Sigmoid colon (tissue), 7 donors: ENCODE results near the gene CPN1. TPM values are rescaled to one million over a fixed set of nuclear protein-coding genes. Genes with fewer than 3 reads are reported as not detected.

Experiments
- DNase-seq: peaks from one replicate; pipeline ENCODE4 v3.0.0-alpha.2; 2019
- H3K27ac ChIP-seq, 4 donors: fragments of 200-600 bp; sonication (generic); one replicate each; pipeline ENCODE4 v1.5.1; 2016 to 2019; ENCODE audit warnings: mild to moderate bottlenecking in 1 of 4
- H3K27me3 ChIP-seq, 3 donors: fragments of 200-600 bp; sonication (generic); one replicate each; pipeline ENCODE4 v1.5.1; 2019; ENCODE audit warnings: mild to moderate bottlenecking in 1 of 3
- H3K36me3 ChIP-seq, 4 donors: fragments of 200-600 bp; sonication (generic); one replicate each; pipeline ENCODE4 v1.5.1; 2016 to 2019
- H3K4me1 ChIP-seq, 4 donors: fragments of 200-600 bp; sonication (generic); one replicate each; pipeline ENCODE4 v1.5.1; 2017 to 2019
- H3K4me3 ChIP-seq, 4 donors: fragments of 200-600 bp; sonication (generic); one replicate each; pipeline ENCODE4 v1.5.1; 2017 to 2019; ENCODE audit warnings: mild to moderate bottlenecking in 2 of 4, moderate library complexity in 1 of 4
- H3K9me3 ChIP-seq, 4 donors: fragments of 200-600 bp in 3 of 4; sonication (generic) in 3 of 4; one replicate each; pipeline versions ENCODE4 v1.5.1 to v1.6.1; 2013 to 2019
- CTCF ChIP-seq, 4 experiments: fragments of 450-650 bp in 3 of 4; fragments of 200-600 bp in 1 of 4; IDR thresholded peaks; one replicate each; pipeline ENCODE4 v1.5.1; 2016 to 2019; ENCODE audit warnings: antibody characterized with exemption in 4 of 4, mild to moderate bottlenecking in 3 of 4, moderate library complexity in 2 of 4
- EP300 ChIP-seq, 4 donors: sonication (generic); formaldehyde crosslinking; IDR thresholded peaks; one replicate each; pipeline ENCODE4 v1.6.1; 2017; ENCODE audit warnings: antibody characterized with exemption in 4 of 4
- POLR2A ChIP-seq, 2 donors: fragments of 450-650 bp; IDR thresholded peaks; one replicate each; pipeline ENCODE4 v1.6.1; 2016; ENCODE audit warnings: antibody characterized with exemption in 2 of 2, mild to moderate bottlenecking in 2 of 2, moderate library complexity in 2 of 2
- POLR2AphosphoS5 ChIP-seq, 4 donors: sonication (generic); formaldehyde crosslinking; IDR thresholded peaks; one replicate each; pipeline ENCODE4 v1.6.1; 2017; ENCODE audit warnings: antibody characterized with exemption in 4 of 4
- WGBS, 2 donors: extraction: QIAGEN DNeasy Blood & Tissue Kit; methylation state at CpG; one replicate each; pipeline ENCODE4 v1.1.7; 2013; 5-methylcytosine and 5-hydroxymethylcytosine counted together
- intact Hi-C: fragments of 100-400 bp; cut with DNase I; formaldehyde crosslinking; loops from one replicate; pipeline ENCODE4 v1.15.1; 2023
- polyA plus RNA-seq, 3 donors: library from polyadenylated mRNA; stranded (reverse); fragments of 200-250 nt; gene quantifications; one replicate each; pipeline ENCODE4 v1.2.3, GENCODE V29; 2013
- total RNA-seq, 4 donors: library from RNA; depleted of rRNA; stranded (reverse); fragments of >200 nt; gene quantifications; one replicate each; pipeline ENCODE4 v1.1.0, GENCODE V29; 2016
- donor health status: healthy with polysubstance abuse.
- donor health status: Bipolar disorder and iron deficiency.
- donor health status: healthy.

CPN1 gene
- total and polyA plus RNA-seq, 7 donors, result 0.60 TPM; not detected in 6

GRCh38 chr10:100007231-100008141 is 74.2 kb downstream of the CPN1 start:
- H3K27ac ChIP-seq, result peak overlapping the region; percentile 82 to 91 (median 85)
- 66 to 68% methylated on average over 10 of the region's 10 CpGs for WGBS, 2 donors
- peak; percentile 45 for DNase-seq
- H3K36me3 ChIP-seq, result no peaks in the 10 kb centered on the region
- peaks cover 0 to 59% (median 50%) of the 10 kb centered on the region in 4 donors for H3K4me1 ChIP-seq
- intact Hi-C loops, result no loop called here
- H3K4me3 ChIP-seq, result peak overlapping the region in 3 of 4 donors; percentile 62 to 83 (median 69)
- H3K9me3 ChIP-seq, result no peaks in the 10 kb centered on the region
- no peaks in the 10 kb centered on the region for H3K27me3 ChIP-seq
- no peak for TF ChIP-seq EP300 (IDR thresholded peaks at IDR 0.05)
- no peak for TF ChIP-seq POLR2AphosphoS5 (IDR thresholded peaks at IDR 0.05)
- TF ChIP-seq CTCF (IDR thresholded peaks at IDR 0.05), result no peak
- no peak for TF ChIP-seq POLR2A (IDR thresholded peaks at IDR 0.05)

GRCh38 chr10:100006243-100006886 is 75.3 kb downstream of the CPN1 start:
- no peaks in the 10 kb centered on the region for H3K36me3 ChIP-seq
- H3K4me1 ChIP-seq, result peaks cover 0 to 70% (median 57%) of the 10 kb centered on the region in 4 donors
- no peak for TF ChIP-seq POLR2A (IDR thresholded peaks at IDR 0.05)
- peak in 3 of 4 donors; percentile 28 to 76 (median 66) for TF ChIP-seq POLR2AphosphoS5 (IDR thresholded peaks at IDR 0.05)
- TF ChIP-seq EP300 (IDR thresholded peaks at IDR 0.05), result no peak
- peak overlapping the region in 1 of 4 donors; percentile 9 for H3K4me3 ChIP-seq
- 52 to 62% methylated on average over 4 of the region's 4 CpGs for WGBS, 2 donors
- intact Hi-C loops, result no loop called here
- peak; percentile 63 for DNase-seq
- peak overlapping the region; percentile 82 to 91 (median 85) for H3K27ac ChIP-seq
- H3K27me3 ChIP-seq, result no peaks in the 10 kb centered on the region
- H3K9me3 ChIP-seq, result no peaks in the 10 kb centered on the region

DNA sequence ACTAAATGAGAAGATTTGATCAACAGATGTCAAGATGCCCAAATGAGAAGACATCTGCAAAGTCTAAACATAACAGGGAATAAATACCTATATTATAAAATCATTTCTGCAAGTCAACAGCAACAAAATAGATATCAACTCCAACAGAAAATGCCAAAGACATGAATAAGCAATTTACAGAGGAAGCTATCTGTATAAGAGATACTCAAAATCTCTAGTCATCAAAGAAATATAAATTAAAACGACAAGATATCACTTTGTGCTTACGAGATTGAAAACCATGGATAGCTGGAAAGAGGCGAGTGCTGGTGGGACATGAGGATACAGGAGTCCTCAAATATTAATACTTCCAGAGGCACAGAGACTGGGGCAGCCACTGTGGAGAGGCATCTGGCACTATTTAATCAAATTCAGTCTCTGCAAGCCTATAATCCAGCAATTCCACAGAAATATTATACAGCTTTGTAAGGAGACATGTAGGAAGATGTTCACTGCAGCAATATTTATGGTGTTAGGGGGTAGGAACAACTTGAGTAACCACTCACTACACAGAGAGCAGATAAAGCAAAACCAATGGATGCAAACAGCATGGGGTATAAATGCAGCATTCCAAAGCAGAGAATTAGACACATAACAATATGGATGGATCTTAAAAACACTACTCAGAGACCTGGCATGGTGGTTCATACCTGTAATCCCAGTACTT is 76.7 kb downstream of the CPN1 start:
- Histone ChIP-seq H3K27me3 (no peaks in the 10 kb centered on the region), H3K9me3 (no peaks in the 10 kb centered on the region), H3K4me3 (no peak overlapping the region), H3K27ac (peak overlapping the region; percentile 82 to 91 (median 85)), H3K36me3 (no peaks in the 10 kb centered on the region), H3K4me1 (peaks cover 0 to 76% (median 67%) of the 10 kb centered on the region in 4 donors)
- DNase-seq, result no peak
- TF ChIP-seq POLR2A (IDR thresholded peaks at IDR 0.05) (no peak), CTCF (IDR thresholded peaks at IDR 0.05) (no peak), POLR2AphosphoS5 (IDR thresholded peaks at IDR 0.05) (no peak), EP300 (IDR thresholded peaks at IDR 0.05) (no peak)
- WGBS, 2 donors, result 89 to 94% methylated on average over 3 of the region's 3 CpGs
- intact Hi-C loops, result no loop called here

DNA sequence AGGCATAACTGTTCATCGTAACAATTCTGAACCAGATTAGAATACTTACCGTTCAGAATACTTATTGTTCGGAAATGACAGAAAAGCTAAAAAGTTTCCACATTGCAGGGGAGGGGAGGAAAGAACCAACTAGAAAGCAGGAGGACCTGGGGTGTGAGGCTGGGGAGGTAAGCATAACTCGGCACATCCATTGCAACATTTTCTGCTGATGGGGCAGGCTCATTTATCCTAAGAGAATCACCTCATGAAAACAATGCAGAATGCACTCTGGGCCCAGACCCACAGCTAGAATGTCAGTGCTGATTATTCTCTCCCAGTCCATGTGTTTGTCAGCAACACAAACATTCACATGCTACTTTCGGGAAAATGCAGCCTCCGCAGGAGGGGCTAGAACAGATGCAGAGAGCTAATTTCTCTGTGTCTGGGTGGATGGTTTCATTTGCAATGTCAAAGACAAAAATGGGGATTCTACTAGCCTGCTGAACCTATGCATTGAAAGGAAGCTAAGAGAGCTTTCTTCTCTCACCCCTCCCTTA is 81.5 kb downstream of the CPN1 start:
- no peaks in the 10 kb centered on the region for H3K27me3 ChIP-seq
- WGBS, 2 donors, result 89 to 91% methylated on average over 6 of the region's 6 CpGs
- no peaks in the 10 kb centered on the region for H3K9me3 ChIP-seq
- DNase-seq, result peak; percentile 18
- H3K27ac ChIP-seq, result peak overlapping the region; percentile 9 to 78 (median 74)
- no peaks in the 10 kb centered on the region for H3K36me3 ChIP-seq
- H3K4me1 ChIP-seq, result peaks cover 0 to 82% (median 76%) of the 10 kb centered on the region in 4 donors
- intact Hi-C loops, result no loop called here
- no peak for TF ChIP-seq POLR2A (IDR thresholded peaks at IDR 0.05)
- TF ChIP-seq EP300 (IDR thresholded peaks at IDR 0.05), result no peak
- TF ChIP-seq POLR2AphosphoS5 (IDR thresholded peaks at IDR 0.05), result no peak
- TF ChIP-seq CTCF (IDR thresholded peaks at IDR 0.05), result no peak
- H3K4me3 ChIP-seq, result peak overlapping the region in 1 of 4 donors; percentile 16
